GM10248 (cell line): Measurements from ENCODE around the gene IDH2.
A peak's percentile ranks its signal among the peaks of the same experiment; 100 is the strongest.

Experiments
- CTCF ChIA-PET: fragments of 300-600 bp; sonication (Branson Sonifier 250); formaldehyde crosslinking; extraction: SDS; loops from one replicate; lab custom pipeline; 2021; ENCODE audit warnings: antibody characterized with exemption; lab: Yijun Ruan, JAX
- POLR2A ChIA-PET: fragments of 350-650 bp; sonication (Branson Sonifier 250); formaldehyde crosslinking; extraction: SDS; loops from one replicate; lab custom pipeline; 2020; ENCODE audit warnings: antibody characterized with exemption; lab: Yijun Ruan, JAX
- DNase-seq: peaks from one replicate; pipeline ENCODE4 v3.0.0; 2012; ENCODE audit errors: extremely low spot score
- TF ChIP-seq, protein P1 (sequence below): IDR thresholded peaks from 2 replicates; pipeline ENCODE4 v1.5.1; 2012; ENCODE audit warnings: mild to moderate bottlenecking, low read depth; ENCODE audit errors: extremely low read depth, missing control alignments, control extremely low read depth

IDH2 gene

GRCh38 chr15:90062973-90063769 lies 39.1 kb downstream of the IDH2 start:
- POLR2A ChIA-PET: no interaction called here
- CTCF ChIA-PET: interaction anchor here (1.0 to 4.1 kb wide), 3 partner anchors 8 to 188 kb away, joined by 4 to 31 read pairs (median 6); no protein-coding TSS in a partner anchor
- TF ChIP-seq, protein P1, sequence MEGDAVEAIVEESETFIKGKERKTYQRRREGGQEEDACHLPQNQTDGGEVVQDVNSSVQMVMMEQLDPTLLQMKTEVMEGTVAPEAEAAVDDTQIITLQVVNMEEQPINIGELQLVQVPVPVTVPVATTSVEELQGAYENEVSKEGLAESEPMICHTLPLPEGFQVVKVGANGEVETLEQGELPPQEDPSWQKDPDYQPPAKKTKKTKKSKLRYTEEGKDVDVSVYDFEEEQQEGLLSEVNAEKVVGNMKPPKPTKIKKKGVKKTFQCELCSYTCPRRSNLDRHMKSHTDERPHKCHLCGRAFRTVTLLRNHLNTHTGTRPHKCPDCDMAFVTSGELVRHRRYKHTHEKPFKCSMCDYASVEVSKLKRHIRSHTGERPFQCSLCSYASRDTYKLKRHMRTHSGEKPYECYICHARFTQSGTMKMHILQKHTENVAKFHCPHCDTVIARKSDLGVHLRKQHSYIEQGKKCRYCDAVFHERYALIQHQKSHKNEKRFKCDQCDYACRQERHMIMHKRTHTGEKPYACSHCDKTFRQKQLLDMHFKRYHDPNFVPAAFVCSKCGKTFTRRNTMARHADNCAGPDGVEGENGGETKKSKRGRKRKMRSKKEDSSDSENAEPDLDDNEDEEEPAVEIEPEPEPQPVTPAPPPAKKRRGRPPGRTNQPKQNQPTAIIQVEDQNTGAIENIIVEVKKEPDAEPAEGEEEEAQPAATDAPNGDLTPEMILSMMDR: no peak
- no peak for DNase-seq

DNA sequence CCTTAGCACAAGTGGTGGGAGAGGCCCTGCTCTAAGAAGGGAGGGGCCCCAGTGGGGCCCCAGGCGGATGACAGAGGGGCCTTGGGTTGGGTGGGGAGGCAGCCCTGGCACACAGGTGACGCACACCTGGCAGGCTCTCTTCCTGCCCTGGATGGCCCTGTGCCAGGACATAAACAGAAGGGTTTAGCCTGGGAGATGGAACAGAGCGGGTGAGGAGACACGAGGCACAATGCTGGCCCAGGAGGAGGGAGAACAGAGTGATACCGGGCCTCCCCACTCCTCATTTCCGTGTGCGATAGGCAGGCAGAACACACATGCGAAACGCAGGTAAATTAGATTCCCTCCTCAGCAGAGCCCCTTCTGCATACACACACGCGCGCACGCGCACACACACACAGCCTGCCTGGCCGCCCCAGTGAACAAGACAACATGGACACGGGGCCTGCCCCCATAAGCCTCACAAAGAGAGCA lies 39.8 kb downstream of the IDH2 start:
- CTCF ChIA-PET: interaction anchor here (1.0 to 4.1 kb wide), 2 partner anchors 8 to 24 kb away, joined by 3 to 31 read pairs; no protein-coding TSS in a partner anchor
- DNase-seq: no peak
- POLR2A ChIA-PET: no interaction called here
- TF ChIP-seq, protein P1: no peak

GRCh38 chr15:90062023-90062442 lies 40.2 kb downstream of the IDH2 start:
- TF ChIP-seq, protein P1: no peak
- CTCF ChIA-PET: interaction anchor here (0.9 to 4.1 kb wide), 3 partner anchors 9 to 24 kb away, joined by 3 to 31 read pairs (median 3); no protein-coding TSS in a partner anchor
- DNase-seq: no peak
- POLR2A ChIA-PET: no interaction called here

DNA sequence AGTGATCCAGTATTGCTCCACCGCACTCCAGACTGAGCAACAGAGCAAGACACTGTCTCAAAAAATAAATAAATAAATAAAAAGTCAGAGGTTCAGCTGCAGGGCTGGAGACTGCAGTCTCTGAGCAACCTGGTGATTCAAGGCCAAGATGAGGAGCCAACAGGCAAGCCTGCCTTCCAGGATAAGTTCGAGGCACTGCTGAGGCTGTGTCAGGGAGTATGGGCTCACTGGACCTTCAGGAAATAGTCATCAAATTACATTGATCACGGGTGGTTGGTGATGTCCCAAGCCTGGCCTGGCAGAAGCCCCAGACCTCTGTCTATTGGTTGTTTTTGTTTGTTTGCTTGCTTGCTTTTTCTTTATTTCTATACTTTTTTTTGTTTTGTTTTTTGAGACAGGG lies 41.5 kb downstream of the IDH2 start:
- TF ChIP-seq, protein P1: no peak
- ChIA-PET POLR2A (no interaction called here), CTCF (interaction anchor here (1.0 to 4.1 kb wide), 6 partner anchors 10 to 300 kb away, joined by 3 to 31 read pairs (median 3); no protein-coding TSS in a partner anchor)
- DNase-seq: no peak

DNA sequence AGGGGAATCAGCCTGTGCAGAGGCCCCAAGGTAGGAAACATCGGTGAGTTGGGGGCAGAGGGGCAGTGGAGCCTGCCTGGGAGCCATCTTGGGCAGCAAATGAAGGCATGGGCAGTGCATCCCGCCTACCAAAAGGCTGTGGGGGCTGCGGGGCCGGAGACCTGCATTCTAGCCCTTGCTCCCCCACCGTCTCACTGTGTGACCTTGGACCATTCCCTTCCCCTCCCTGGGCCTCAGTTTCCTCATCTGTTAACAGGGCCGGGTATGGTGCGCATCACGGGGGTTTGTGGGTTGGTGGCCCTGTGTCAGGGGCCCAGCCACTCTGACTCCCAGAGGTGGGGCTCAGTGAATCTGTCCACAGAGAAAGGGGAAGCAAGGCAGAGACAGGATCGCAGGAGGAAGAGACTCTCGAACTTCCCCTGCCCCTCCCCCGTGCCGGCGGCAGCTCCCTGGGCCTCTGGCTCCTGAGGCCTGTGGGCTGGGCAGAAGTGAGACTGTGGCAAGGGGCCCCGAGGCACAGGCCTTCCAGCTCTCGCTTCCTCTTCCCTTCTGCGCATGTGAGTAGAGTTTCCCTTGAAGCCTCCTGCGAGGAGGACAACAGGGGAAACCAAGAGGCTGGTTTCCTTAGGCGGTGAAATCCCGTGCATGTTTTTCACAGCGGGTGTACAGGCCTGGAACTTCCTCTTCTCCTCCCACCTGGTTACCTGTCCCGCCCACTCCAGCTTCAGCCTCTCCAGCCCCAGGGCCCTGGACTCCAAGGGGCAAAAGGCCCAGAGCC lies 42.9 kb downstream of the IDH2 start:
- POLR2A ChIA-PET: interaction anchor here (1.2 kb wide), 1 partner anchor 14 kb away, joined by 3 read pairs; no protein-coding TSS in a partner anchor

More for the DNA sequence above, 42.9 kb downstream of the IDH2 start:
- CTCF ChIA-PET: interaction anchor here (0.7 to 4.1 kb wide), 4 partner anchors 11 to 45 kb away, joined by 3 to 31 read pairs (median 4); no protein-coding TSS in a partner anchor
- DNase-seq: peak; percentile 88
- TF ChIP-seq, protein P1: no peak
